Endodermal cell (in vitro differentiated cells): ENCODE results near the gene SLC9A8. TPM values are rescaled to one million over a fixed set of nuclear protein-coding genes. Genes with fewer than 3 reads are reported as not detected.

Experiments used
- DNase-seq: peaks from one replicate; pipeline ENCODE4 v3.0.0-alpha.2; 2017
- H3K27ac ChIP-seq: 2 replicates; pipeline ENCODE4 v1.5.1; 2013; ENCODE audit warnings: mild to moderate bottlenecking, low read depth, low read length, moderate library complexity
- H3K27me3 ChIP-seq: 2 replicates; pipeline ENCODE4 v1.6.1; 2013; ENCODE audit warnings: mild to moderate bottlenecking, low read length, moderate library complexity; ENCODE audit not compliant: insufficient read depth, control insufficient read depth, poor library complexity, severe bottlenecking
- H3K36me3 ChIP-seq: 2 replicates; pipeline ENCODE4 v1.7.0; 2013; ENCODE audit warnings: mild to moderate bottlenecking, low read length, moderate library complexity; ENCODE audit not compliant: control insufficient read depth, insufficient read depth
- H3K4me1 ChIP-seq: one replicate; pipeline ENCODE4 v1.7.0; 2013; ENCODE audit warnings: low read length; ENCODE audit not compliant: control insufficient read depth, insufficient read depth
- H3K4me3 ChIP-seq: 2 replicates; pipeline ENCODE4 v1.5.1; 2013; ENCODE audit warnings: mild to moderate bottlenecking, low read length, moderate library complexity
- H3K9ac ChIP-seq: 2 replicates; pipeline ENCODE4 v1.6.1; 2013; ENCODE audit warnings: mild to moderate bottlenecking, low read length, moderate library complexity; ENCODE audit not compliant: poor library complexity, severe bottlenecking; ENCODE audit errors: extremely low read depth
- H3K9me3 ChIP-seq: 2 replicates; pipeline ENCODE4 v1.6.1; 2013; ENCODE audit warnings: mild to moderate bottlenecking, low read length, moderate library complexity; ENCODE audit not compliant: control insufficient read depth
- H3K27ac Mint-ChIP-seq: 2 replicates; pipeline ENCODE4 v1.8.0; 2020; ENCODE audit warnings: mixed read lengths
- H3K27me3 Mint-ChIP-seq: 2 replicates; pipeline ENCODE4 v1.8.0; 2021; ENCODE audit warnings: mild to moderate bottlenecking, mixed read lengths; ENCODE audit not compliant: insufficient read depth
- H3K36me3 Mint-ChIP-seq: 2 replicates; pipeline ENCODE4 v1.8.0; 2020; ENCODE audit warnings: low read depth, mixed read lengths
- H3K4me1 Mint-ChIP-seq: 2 replicates; pipeline ENCODE4 v1.8.0; 2020; ENCODE audit warnings: mixed read lengths
- H3K4me3 Mint-ChIP-seq: 2 replicates; pipeline ENCODE4 v1.8.0; 2020; ENCODE audit warnings: mild to moderate bottlenecking, moderate library complexity, mixed read lengths
- H3K9me3 Mint-ChIP-seq: 2 replicates; pipeline ENCODE4 v1.8.0; 2020; ENCODE audit warnings: mild to moderate bottlenecking, mixed read lengths
- CTCF ChIP-seq: fragments of 200-600 bp; sonication (generic); conservative IDR thresholded peaks from 2 replicates; pipeline ENCODE4 v1.5.0; 2021; ENCODE audit warnings: antibody characterized with exemption, mild to moderate bottlenecking
- WGBS, 2 experiments: methylation state at CpG; one replicate each; pipeline versions ENCODE4 v1.1.5 to v1.1.7; 2013; ENCODE audit warnings: missing lambda C conversion rate in 2 of 2, mixed read lengths in 1 of 2; ENCODE audit not compliant: insufficient coverage in 1 of 2, insufficient read length in 1 of 2; 5-methylcytosine and 5-hydroxymethylcytosine counted together
- total RNA-seq, 2 donors: library from RNA; stranded (reverse); fragmentation: NEBNext Ultra II Directional in 1 of 2; extraction: Animal tissue kit (Norgen Biotek cat#: 25700) in 1 of 2; gene quantifications; 2 replicates in 1 of 2; 3 replicates in 1 of 2; pipeline ENCODE4 v1.2.1, GENCODE V29; 2021

SLC9A8 gene
- total RNA-seq, 2 donors from 2014 or later = 8.6 to 10.3 TPM

GRCh38 chr20:49790077-49790798 is 22.4 kb upstream of the SLC9A8 start:
- H3K27ac Mint-ChIP-seq = peak overlapping the region; percentile 23
- no peaks in the 10 kb centered on the region for H3K27me3 Mint-ChIP-seq
- peaks cover 14% of the 10 kb centered on the region for H3K4me1 Mint-ChIP-seq
- Histone ChIP-seq H3K27ac (no peak overlapping the region), H3K4me1 (no peaks in the 10 kb centered on the region), H3K9ac (no peak overlapping the region), H3K4me3 (no peak overlapping the region), H3K9me3 (no peaks in the 10 kb centered on the region), H3K36me3 (no peaks in the 10 kb centered on the region), H3K27me3 (no peaks in the 10 kb centered on the region)
- no peak overlapping the region for H3K4me3 Mint-ChIP-seq
- H3K9me3 Mint-ChIP-seq = no peaks in the 10 kb centered on the region
- peak; percentile 64 for DNase-seq
- WGBS, 2 experiments = 82 to 90% methylated on average over 9 of the region's 9 CpGs
- TF ChIP-seq CTCF = peak; percentile 19
- H3K36me3 Mint-ChIP-seq = no peaks in the 10 kb centered on the region

GRCh38 chr20:49791165-49791564 is 21.5 kb upstream of the SLC9A8 start:
- H3K4me3 ChIP-seq = no peak overlapping the region
- no peaks in the 10 kb centered on the region for H3K36me3 ChIP-seq
- Mint-ChIP-seq H3K4me1 (peaks cover 14% of the 10 kb centered on the region), H3K27ac (no peak overlapping the region), H3K27me3 (peaks cover under 1% of the 10 kb centered on the region), H3K4me3 (no peak overlapping the region), H3K9me3 (no peaks in the 10 kb centered on the region), H3K36me3 (no peaks in the 10 kb centered on the region)
- H3K4me1 ChIP-seq = no peaks in the 10 kb centered on the region
- no peak for DNase-seq
- 42 to 88% methylated on average over 1 to 2 of the region's 2 CpGs for WGBS, 2 experiments
- no peak for TF ChIP-seq CTCF
- H3K27me3 ChIP-seq = no peaks in the 10 kb centered on the region
- no peaks in the 10 kb centered on the region for H3K9me3 ChIP-seq
- H3K9ac ChIP-seq = no peak overlapping the region
- no peak overlapping the region for H3K27ac ChIP-seq

- Histone ChIP-seq H3K9me3 (no peaks in the 10 kb centered on the region), H3K4me3 (no peak overlapping the region), H3K9ac (no peak overlapping the region), H3K27ac (no peak overlapping the region), H3K27me3 (no peaks in the 10 kb centered on the region), H3K4me1 (no peaks in the 10 kb centered on the region), H3K36me3 (no peaks in the 10 kb centered on the region)
- Mint-ChIP-seq H3K4me1 (peaks cover 14% of the 10 kb centered on the region), H3K27me3 (peaks cover 5% of the 10 kb centered on the region), H3K36me3 (no peaks in the 10 kb centered on the region), H3K9me3 (no peaks in the 10 kb centered on the region), H3K4me3 (no peak overlapping the region), H3K27ac (no peak overlapping the region)
- WGBS, 2 experiments = 95 to 100% methylated on average over 1 of the region's 1 CpG
- DNase-seq = no peak
- TF ChIP-seq CTCF = no peak
Measured at GRCh38 chr20:49792006-49792405, 20.6 kb upstream of the SLC9A8 start.
